Activated naive CD4-positive, alpha-beta T cell treated with anti-CD3 and anti-CD28 coated beads, Interleukin-2, amount 10 ng/mL, durations not matched to agents 7 days and 5 days (primary cell): ENCODE data around the gene MYADM.
A peak's percentile ranks its signal among the peaks of the same experiment; 100 is the strongest.

Experiments
- CTCF ChIA-PET: fragments of 350-600 bp; sonication (Branson Sonifier 250); formaldehyde crosslinking; loops from one replicate; lab custom pipeline; 2021; ENCODE audit warnings: antibody characterized with exemption; lab: Charles Lee
- DNase-seq: peaks from one replicate; pipeline ENCODE4 v3.0.0-alpha.2; 2020
- H3K27ac Mint-ChIP-seq: one replicate; pipeline ENCODE4 v1.8.0; 2021; ENCODE audit warnings: mild to moderate bottlenecking, moderate library complexity, mixed read lengths
- H3K27me3 Mint-ChIP-seq: one replicate; pipeline ENCODE4 v1.8.0; 2021; ENCODE audit warnings: mild to moderate bottlenecking, mixed read lengths
- H3K36me3 Mint-ChIP-seq: one replicate; pipeline ENCODE4 v1.8.0; 2021; ENCODE audit warnings: mixed read lengths
- H3K4me1 Mint-ChIP-seq: one replicate; pipeline ENCODE4 v1.8.0; 2021; ENCODE audit warnings: mixed read lengths
- H3K4me3 Mint-ChIP-seq: one replicate; pipeline ENCODE4 v1.8.0; 2021; ENCODE audit warnings: mild to moderate bottlenecking, moderate library complexity, mixed read lengths
- H3K9me3 Mint-ChIP-seq: one replicate; pipeline ENCODE4 v1.8.0; 2021; ENCODE audit warnings: mixed read lengths

The MYADM gene

DNA sequence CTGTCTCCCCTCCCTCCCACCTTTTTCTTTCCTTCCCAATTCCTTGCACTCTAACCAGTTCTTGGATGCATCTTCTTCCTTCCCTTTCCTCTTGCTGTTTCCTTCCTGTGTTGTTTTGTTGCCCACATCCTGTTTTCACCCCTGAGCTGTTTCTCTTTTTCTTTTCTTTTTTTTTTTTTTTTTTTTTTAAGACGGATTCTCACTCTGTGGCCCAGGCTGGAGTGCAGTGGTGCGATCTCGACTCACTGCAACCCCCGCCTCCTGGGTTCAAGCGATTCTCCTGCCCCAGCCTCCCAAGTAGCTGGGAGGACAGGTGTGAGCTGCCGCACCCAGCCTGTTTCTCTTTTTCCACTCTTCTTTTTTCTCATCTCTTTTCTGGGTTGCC lies 6.9 kb downstream of the MYADM start:
- CTCF ChIA-PET: no interaction called here
- DNase-seq: peak; percentile 58
- H3K27me3 Mint-ChIP-seq: no peaks in the 10 kb centered on the region
- peaks cover 80% of the 10 kb centered on the region for H3K4me1 Mint-ChIP-seq
- peak overlapping the region; percentile 45 for H3K4me3 Mint-ChIP-seq
- peaks cover 55% of the 10 kb centered on the region for H3K36me3 Mint-ChIP-seq
- peak overlapping the region; percentile 93 for H3K27ac Mint-ChIP-seq
- H3K9me3 Mint-ChIP-seq: peaks cover 5% of the 10 kb centered on the region

GRCh38 chr19:53875602-53876325 lies 8.1 kb downstream of the MYADM start:
- CTCF ChIA-PET: no interaction called here
- Mint-ChIP-seq H3K27ac (peak overlapping the region; percentile 93), H3K36me3 (peaks cover 50% of the 10 kb centered on the region), H3K4me3 (peak overlapping the region; percentile 31), H3K27me3 (no peaks in the 10 kb centered on the region), H3K9me3 (peaks cover 5% of the 10 kb centered on the region), H3K4me1 (peaks cover 75% of the 10 kb centered on the region)
- no peak for DNase-seq

GRCh38 chr19:53876651-53877224 lies 9.1 kb downstream of the MYADM start:
- CTCF ChIA-PET: interaction anchor here (0.5 kb wide), 1 partner anchor 147 kb away, joined by 3 read pairs; no protein-coding TSS in a partner anchor
- no peak for DNase-seq
- H3K4me3 Mint-ChIP-seq: peak overlapping the region; percentile 11
- H3K27ac Mint-ChIP-seq: peak overlapping the region; percentile 88
- peaks cover 41% of the 10 kb centered on the region for H3K36me3 Mint-ChIP-seq
- H3K27me3 Mint-ChIP-seq: no peaks in the 10 kb centered on the region
- H3K9me3 Mint-ChIP-seq: peaks cover 5% of the 10 kb centered on the region
- peaks cover 65% of the 10 kb centered on the region for H3K4me1 Mint-ChIP-seq

DNA sequence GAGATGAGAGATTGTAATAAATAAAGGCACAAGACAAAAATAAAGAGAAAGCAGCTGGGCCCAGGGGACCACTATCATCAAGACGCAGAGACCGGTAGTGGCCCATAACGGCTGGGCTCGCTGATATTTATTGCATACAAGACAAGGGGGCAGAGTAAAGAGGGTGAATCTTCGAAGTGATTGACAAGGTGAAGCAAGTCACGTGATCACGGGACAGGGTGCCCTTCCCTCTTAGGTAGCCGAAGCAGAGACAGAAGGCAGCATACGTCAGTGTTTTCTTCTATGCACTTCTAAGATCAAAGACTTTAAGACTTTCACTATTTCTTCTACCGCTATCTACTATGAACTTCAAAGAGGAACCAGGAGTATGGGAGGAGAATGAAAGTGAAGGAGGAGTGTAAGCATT lies 9.7 kb downstream of the MYADM start:
- peak; percentile 73 for DNase-seq
- peak overlapping the region; percentile 2 for H3K4me3 Mint-ChIP-seq
- peaks cover 63% of the 10 kb centered on the region for H3K4me1 Mint-ChIP-seq
- peaks cover 40% of the 10 kb centered on the region for H3K36me3 Mint-ChIP-seq
- peaks cover 5% of the 10 kb centered on the region for H3K9me3 Mint-ChIP-seq
- CTCF ChIA-PET: no interaction called here
- peak overlapping the region; percentile 88 for H3K27ac Mint-ChIP-seq
- no peaks in the 10 kb centered on the region for H3K27me3 Mint-ChIP-seq

DNA sequence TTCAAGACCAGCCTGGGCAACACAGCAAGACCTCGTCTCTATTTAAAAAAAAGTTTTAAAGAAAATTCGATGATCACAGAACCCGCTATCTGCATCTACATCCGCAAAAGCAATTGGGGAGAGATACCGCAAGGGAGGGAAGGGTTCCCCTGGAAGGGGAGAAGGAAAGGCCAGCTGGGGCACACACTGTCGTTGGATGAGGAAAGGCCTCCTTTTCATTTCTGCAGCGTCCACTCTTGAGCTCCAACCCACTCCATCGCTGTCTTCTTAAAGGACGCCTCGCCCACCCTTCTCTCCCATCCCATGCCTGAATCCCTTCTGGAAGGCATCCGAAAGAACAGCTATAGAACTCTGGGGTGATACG lies 11.1 kb downstream of the MYADM start:
- H3K36me3 Mint-ChIP-seq: peaks cover 30% of the 10 kb centered on the region
- CTCF ChIA-PET: interaction anchor here (1.0 to 1.1 kb wide), 3 partner anchors 10 to 27 kb away, joined by 3 to 4 read pairs (median 3); no protein-coding TSS in a partner anchor
- H3K4me1 Mint-ChIP-seq: peaks cover 55% of the 10 kb centered on the region

GRCh38 chr19:53879140-53880081 lies 11.7 kb downstream of the MYADM start:
- peaks cover 51% of the 10 kb centered on the region for H3K4me1 Mint-ChIP-seq
- no peak overlapping the region for H3K27ac Mint-ChIP-seq
- DNase-seq: peak; percentile 89
- H3K9me3 Mint-ChIP-seq: peaks cover 2% of the 10 kb centered on the region
- no peaks in the 10 kb centered on the region for H3K27me3 Mint-ChIP-seq
- H3K36me3 Mint-ChIP-seq: peaks cover 23% of the 10 kb centered on the region
- CTCF ChIA-PET: interaction anchor here (1.1 kb wide), 2 partner anchors 10 to 27 kb away, joined by 3 to 4 read pairs; no protein-coding TSS in a partner anchor
- no peak overlapping the region for H3K4me3 Mint-ChIP-seq

More for the DNA sequence above, 11.1 kb downstream of the MYADM start:
- Mint-ChIP-seq H3K27ac (no peak overlapping the region), H3K4me3 (no peak overlapping the region), H3K27me3 (no peaks in the 10 kb centered on the region), H3K9me3 (peaks cover 5% of the 10 kb centered on the region)
- no peak for DNase-seq

DNA sequence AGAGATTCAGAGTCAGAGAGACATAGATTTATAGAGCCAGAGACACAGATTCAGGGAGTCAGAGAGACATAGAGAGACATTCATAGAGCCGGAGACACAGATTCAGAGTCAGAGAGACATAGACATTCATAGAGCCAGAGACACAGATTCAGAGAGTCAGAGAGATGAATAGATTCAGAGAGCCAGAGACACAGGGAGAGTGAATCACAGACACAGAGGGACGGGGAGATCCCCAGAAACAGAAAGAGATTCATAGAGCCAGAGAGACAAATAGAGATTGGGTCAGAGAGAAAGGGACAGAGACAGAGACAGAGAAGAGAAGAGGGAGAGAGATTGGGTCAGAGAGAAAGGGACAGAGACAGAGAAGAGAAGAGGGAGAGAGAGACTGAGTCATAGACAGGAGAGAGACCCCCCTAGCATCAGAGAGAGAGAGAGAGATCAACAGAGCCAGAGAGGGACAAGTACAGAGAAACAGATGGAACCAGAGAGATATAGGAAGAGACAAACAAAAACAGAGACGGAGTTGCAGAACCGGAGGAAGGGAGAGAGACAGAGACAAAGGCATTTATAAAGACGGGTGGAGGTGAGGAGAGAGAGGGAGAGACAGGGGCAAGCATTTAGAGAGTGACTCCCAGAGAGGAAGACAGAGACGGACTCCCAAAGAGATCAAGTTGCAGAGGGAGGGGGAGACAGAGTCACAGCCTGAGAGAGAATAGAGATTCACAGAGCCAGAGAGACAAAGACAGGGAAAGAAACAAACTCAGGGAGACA lies 13.2 kb downstream of the MYADM start:
- Mint-ChIP-seq H3K9me3 (no peaks in the 10 kb centered on the region), H3K27me3 (no peaks in the 10 kb centered on the region), H3K36me3 (peaks cover 12% of the 10 kb centered on the region), H3K4me3 (no peak overlapping the region), H3K27ac (no peak overlapping the region), H3K4me1 (peaks cover 36% of the 10 kb centered on the region)
- CTCF ChIA-PET: interaction anchor here (1.1 to 1.7 kb wide), 5 partner anchors 12 to 145 kb away, joined by 3 to 5 read pairs (median 4); no protein-coding TSS in a partner anchor
- no peak for DNase-seq

DNA sequence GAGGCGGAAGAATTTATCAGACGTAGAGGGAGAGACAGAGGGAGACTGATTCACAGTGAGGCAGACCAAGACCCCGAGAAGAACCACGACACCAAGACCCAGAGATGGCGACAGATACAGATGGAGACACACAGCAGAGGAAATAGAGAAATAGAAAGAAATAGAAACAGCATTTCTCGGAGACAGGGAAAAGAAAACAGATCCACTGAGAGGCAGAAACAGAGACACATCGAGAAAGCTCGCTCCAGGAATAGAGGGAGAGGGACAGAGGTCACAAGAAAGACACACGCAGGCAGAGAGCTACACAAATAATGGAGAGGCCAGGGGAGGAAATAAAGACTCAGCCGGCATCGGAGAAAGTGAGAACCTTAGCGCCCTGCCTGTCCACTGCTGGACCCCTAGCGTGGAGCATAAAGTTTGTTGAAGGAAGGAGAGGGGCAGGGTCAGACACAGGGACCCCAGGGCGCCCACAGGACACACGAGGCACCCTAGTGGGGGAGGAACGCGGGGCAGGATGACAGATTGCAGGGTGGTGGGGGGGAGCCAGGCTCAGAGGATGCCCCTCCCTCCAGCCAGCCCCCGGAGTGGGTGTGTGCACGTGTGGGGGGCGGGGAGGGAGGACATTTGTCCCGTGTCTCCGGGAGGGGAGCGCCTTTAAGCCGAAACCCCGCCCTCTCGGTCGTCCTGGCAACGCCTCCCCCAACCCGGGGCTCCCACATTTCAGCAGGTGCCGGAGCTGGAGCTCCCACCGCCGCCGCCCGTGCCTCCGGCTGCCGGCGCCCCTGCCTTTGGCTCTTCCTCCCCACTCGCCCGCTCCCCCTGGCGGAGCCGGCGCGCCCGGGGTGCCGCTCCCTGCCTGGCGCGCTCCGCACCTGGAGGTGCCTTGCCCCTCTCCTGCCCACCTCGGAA lies 14.1 kb downstream of the MYADM start, which contains the start of gene PRKCG:
PRKCG (plus strand) TSS at position 716 of the 909 bp plus-strand sequence. CDS start 298 bp downstream, outside the sequence.
- Mint-ChIP-seq H3K27me3 (no peaks in the 10 kb centered on the region), H3K27ac (no peak within 1 kb of the TSS), H3K4me1 (peaks cover 29% of the 10 kb centered on the region), H3K4me3 (peak within 1 kb of the TSS; percentile 19), H3K9me3 (no peaks in the 10 kb centered on the region), H3K36me3 (peaks cover 7% of the 10 kb centered on the region)
- peak; percentile 81 for DNase-seq
- CTCF ChIA-PET: interaction anchor here (1.1 to 1.7 kb wide), 6 partner anchors 10 to 144 kb away, joined by 3 to 5 read pairs (median 4); no protein-coding TSS in a partner anchor

DNA sequence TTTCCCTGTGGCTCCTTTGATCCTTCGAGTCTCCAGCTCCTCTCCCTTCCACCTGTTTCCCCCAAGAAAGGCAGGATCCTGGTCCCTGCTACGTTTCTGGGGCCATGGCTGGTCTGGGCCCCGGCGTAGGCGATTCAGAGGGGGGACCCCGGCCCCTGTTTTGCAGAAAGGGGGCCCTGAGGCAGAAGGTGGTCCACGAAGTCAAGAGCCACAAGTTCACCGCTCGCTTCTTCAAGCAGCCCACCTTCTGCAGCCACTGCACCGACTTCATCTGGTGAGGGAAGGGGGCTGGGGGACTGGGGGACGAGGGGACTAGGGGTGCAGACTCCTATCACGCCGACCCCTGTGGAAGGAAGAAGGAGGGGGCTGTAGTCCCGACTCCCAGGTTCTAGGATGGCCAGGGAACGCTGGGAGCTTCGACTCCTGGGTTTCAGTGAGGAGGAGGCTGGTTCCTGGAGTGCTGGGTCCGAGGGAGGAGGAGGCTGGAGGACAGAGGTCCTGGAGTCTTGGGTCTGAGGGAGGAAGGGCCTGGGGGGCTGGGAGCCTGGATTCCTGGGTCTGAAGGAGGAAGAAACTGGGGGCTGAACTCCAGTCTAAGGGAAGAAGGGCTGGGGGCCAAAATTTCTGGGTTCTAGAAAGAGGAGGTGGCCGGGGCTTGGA lies 14.8 kb downstream of the MYADM start:
- Mint-ChIP-seq H3K4me3 (peak overlapping the region; percentile 19), H3K27ac (no peak overlapping the region), H3K9me3 (no peaks in the 10 kb centered on the region), H3K27me3 (no peaks in the 10 kb centered on the region), H3K4me1 (peaks cover 21% of the 10 kb centered on the region), H3K36me3 (no peaks in the 10 kb centered on the region)
- CTCF ChIA-PET: interaction anchor here (0.9 to 1.7 kb wide), 5 partner anchors 11 to 29 kb away, joined by 3 to 5 read pairs (median 5); no protein-coding TSS in a partner anchor
- DNase-seq: no peak

DNA sequence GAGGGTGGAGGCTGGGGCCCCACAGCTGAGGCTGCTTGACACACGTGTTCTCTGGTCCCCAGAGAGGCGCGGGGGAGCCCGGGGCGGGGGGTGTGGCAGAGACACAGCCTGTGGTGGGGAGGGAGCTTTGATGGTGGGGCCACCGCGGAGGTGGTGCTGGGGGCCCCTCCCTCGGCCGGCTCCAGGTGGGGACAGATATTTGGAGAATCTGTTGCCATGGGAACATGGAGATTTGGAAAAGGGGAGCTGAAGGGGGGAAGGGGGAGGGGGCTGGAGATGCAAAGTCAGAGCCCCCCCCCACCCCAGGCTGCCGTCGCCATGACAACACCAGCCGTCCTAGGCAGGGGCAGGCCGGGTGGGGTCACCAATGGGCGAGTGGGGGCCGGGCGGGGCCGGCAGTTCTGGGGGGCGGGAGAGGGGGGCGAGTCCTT lies 15.6 kb downstream of the MYADM start:
- DNase-seq: peak; percentile 55
- CTCF ChIA-PET: interaction anchor here (0.9 to 1.5 kb wide), 2 partner anchors 30 to 141 kb away, joined by 3 to 5 read pairs; no protein-coding TSS in a partner anchor
- Mint-ChIP-seq H3K9me3 (no peaks in the 10 kb centered on the region), H3K4me3 (no peak overlapping the region), H3K27ac (no peak overlapping the region), H3K4me1 (peaks cover 15% of the 10 kb centered on the region), H3K36me3 (no peaks in the 10 kb centered on the region), H3K27me3 (no peaks in the 10 kb centered on the region)

GRCh38 chr19:53883741-53884140 lies 16.1 kb downstream of the MYADM start:
- Mint-ChIP-seq H3K27me3 (peaks cover 1% of the 10 kb centered on the region), H3K4me1 (peaks cover 12% of the 10 kb centered on the region), H3K4me3 (no peak overlapping the region), H3K36me3 (no peaks in the 10 kb centered on the region), H3K27ac (no peak overlapping the region), H3K9me3 (no peaks in the 10 kb centered on the region)
- DNase-seq: no peak
- CTCF ChIA-PET: interaction anchor here (1.5 kb wide), 1 partner anchor 141 kb away, joined by 5 read pairs; no protein-coding TSS in a partner anchor

- CTCF ChIA-PET: interaction anchor here (1.5 kb wide), 1 partner anchor 140 kb away, joined by 5 read pairs; no protein-coding TSS in a partner anchor
- peaks cover 8% of the 10 kb centered on the region for H3K4me1 Mint-ChIP-seq
- no peak overlapping the region for H3K4me3 Mint-ChIP-seq
- H3K9me3 Mint-ChIP-seq: no peaks in the 10 kb centered on the region
- no peaks in the 10 kb centered on the region for H3K36me3 Mint-ChIP-seq
- peaks cover 7% of the 10 kb centered on the region for H3K27me3 Mint-ChIP-seq
- no peak overlapping the region for H3K27ac Mint-ChIP-seq
- no peak for DNase-seq
Observed at GRCh38 chr19:53884256-53884655, 16.6 kb downstream of the MYADM start.
